NCI-H2171 treated with DMSO at 0.1 percent for 48 hours (cell line): ENCODE measurements around the gene CNTFR.

ENCODE experiments used
- DNase-seq: peaks from one replicate; lab custom pipeline; 2025; lab: John Stamatoyannopoulos, UW

Gene CNTFR

DNA sequence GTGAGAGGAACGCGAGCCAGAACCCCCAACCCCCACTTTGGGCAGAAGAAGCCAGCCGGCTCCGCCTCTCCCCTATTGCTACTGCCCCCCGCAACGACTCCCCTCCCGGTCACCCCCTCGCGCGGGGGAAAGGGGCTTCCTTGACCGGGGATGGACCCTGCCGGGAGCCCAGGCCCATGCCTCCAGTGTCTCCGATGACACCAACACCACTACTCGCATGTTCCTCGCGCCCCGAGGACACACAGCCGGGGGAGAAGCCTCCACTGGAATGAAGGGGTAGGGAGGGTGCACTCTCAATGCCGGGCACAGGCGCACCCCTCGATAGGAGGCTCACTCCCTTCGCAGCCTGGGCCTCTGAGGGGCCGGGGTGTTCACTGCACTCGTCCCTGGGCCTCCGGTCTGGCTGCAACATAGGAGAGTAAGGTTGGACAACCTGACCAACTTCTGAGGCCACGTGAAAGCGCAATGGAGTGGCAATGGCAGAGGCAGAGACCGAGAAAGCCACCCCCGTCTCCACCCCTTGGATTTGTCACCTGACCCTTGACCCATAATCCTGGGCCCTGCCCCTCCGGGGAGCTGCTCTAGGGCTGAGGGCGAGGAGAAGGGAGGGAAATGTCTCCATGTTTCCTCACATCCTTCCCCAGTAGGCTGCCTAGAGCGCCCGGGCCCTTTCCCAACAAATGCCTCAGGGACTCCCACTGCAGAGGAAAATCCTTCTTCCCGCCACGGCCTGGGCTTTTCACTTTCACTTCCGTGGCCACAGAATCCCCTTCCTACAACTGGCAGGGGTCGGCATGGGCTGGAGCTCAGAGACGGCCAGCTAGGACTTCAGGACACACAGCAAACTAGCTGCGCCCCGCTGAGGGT lies 1.1 kb upstream of the CNTFR start:
- DNase-seq = no peak

DNA sequence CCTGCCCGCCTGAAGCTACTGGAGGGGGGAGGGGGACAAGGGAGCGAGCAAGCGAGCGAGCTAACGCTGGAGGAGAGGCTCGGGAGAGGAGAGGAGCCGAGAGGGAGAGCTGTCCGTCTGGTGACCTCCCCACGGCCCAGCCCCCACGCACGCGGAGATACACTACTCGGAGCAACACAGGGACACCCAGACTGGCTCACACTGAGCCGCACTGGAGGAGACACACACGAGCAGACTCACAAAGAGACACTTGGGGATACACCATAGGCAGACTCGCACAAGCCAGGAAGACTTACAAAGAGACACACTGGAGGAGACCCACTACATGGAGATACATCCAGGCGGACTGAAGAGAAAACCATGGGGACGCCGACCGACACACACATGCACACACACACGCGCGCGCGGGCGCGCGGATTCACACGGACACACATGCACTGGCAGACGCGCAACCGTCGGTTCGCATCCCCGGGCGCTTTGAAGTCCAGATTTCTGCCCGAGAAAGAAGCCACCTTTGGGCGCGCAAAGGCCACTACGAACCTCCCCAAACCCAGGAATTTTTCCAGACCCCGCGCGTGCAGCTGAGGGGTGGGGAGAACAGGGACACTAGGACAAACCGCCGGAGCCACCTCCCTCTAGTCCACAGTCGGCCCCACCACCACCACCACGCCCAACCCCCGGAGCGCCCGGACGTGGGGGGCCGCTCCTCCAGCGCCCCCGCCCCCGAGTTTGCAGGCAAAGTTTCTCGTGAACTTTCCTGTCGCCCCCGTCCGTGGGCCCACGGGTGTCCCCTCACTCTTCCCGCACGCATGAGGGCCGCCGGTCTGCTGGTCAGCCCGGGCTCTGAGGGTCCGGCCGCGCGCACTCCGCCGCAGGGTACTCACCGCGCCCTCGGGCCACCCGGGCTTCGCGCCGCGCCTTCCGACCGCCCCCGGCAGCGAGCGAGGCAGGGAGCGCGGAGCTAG lies 571 bp downstream of the CNTFR start:
- DNase-seq = peak; percentile 4

DNA sequence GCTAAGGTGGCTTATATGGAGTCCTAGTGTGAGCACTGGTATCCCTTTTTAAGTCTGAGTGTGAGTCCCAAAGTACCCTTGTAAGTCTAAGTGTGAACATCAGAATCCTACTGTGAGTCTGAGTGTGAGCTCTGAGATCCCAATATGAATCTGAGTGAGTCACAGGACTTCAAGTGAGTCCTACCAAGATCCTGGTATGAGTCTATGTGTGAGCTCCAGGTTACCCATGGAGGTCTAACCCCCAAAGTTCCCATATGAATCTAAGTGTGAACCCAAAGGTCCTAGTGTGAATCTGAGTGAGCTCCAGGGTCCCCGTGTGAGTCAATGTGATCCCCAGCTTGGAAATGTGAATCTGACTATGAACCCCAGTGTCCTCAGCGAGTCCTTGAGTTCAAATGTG lies 2.3 kb downstream of the CNTFR start:
- DNase-seq = no peak

DNA sequence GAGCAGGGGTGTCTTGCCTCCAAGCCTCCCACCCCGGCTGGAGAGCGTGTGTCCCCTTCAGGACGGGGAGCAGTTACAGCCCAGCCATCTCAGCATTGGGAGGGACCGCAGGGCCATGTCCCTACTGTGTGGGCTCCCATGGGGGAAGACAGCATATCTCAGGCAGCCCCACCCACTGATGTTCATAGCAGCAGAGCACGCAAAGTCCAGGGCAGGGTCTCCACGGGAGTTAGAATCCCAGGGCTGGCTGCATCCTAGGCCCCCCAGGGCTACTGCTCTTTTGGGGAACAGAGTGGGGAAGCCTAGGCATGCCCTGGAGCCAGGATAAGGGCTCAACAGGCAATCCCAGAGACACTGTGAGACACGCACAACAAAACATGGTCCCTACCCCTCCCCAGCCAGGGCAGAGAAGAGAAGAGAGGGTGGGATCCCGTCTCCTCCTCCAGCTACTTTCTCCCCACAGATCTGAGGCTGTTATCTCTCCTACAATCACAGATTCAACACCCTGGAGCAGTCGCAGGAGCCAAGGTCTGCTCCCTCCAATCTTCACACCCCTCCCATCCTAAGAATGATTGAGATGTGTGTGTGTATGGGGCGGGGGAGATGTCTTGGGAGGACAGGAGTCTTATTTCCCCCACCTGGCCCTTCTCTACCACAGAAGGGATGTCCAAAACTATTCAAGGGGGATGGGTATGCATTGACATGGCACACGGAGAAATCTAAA lies 3.4 kb downstream of the CNTFR start:
- no peak for DNase-seq

DNA sequence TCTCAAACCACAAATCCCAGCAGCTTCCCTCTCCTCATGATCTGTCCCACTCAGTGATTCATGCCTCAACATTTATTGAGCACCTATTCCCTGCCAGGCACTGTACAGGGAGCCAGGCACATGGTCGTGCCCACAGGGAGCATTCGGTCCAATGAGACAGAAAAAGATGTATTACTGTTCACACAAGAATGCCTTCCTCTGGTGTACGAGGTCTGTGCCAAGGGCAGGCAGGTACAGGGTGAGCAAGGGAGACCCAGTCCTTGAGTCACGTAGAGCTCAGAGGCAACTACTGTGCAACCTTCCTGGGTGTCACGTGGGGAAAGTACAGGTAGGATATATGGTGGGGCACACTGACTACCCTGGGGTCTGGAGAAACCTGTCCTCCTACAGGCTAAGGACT lies 4.6 kb downstream of the CNTFR start:
- DNase-seq = no peak

GRCh38 chr9:34582787-34583186 lies 6.7 kb downstream of the CNTFR start:
- DNase-seq = no peak

GRCh38 chr9:34581318-34581717 lies 8.2 kb downstream of the CNTFR start:
- DNase-seq = no peak

DNA sequence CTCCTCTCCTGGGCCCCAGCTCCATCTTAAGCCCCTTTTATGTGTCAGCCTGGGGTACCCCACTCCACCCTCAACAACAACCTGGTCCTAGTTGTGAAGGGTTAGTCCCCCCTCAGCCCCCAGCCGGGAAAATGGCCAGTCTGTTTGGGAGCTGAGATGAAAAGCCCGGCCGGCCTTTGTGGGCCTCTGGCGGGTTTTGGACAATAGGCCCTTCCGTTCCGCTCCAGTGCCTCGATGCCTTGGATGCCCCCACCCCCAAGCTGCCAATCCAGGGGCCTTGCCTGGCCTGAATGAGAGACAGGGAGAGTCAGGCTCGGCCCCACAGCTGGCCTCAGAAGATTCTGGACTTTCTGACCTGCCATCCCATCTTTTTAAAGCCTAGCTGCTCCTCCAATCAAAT lies 9.2 kb downstream of the CNTFR start:
- DNase-seq = no peak

- DNase-seq = no peak
These were observed 9.7 kb downstream of the CNTFR start for GRCh38 chr9:34579808-34580163.

DNA sequence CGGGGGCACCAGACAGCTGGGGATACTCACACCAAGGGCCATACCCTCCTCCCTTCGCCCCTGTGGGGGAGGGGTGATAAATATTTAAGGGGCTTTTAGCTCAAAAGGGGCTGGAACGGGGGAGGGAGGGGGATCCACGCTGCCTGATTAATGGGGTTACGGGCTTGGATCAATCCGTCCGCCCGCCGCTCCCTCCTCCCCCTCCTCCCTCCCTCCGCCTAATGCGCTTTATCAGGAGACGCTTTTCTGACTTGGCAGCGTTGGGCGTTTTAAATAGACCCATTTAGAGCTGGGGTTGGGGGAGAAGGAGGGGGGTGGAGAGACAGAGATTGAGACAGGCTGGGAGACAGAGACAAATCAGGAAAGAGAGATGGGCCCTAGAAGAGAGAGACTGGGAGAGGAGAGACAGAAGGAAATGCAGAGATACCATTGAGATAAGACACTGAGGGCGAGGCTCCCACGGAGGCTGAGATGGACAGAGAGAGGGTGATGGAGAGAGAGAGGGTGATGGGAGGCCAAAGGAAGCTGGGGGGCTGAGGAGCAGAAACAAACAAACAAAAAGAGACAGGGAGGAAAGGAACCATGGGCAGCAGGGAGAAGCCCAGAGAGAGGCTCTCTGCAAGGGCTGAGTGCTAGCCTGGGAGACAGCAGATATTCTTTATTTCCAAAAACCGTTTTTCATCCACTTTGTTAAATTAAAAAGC lies 10.3 kb downstream of the CNTFR start:
- DNase-seq = no peak

DNA sequence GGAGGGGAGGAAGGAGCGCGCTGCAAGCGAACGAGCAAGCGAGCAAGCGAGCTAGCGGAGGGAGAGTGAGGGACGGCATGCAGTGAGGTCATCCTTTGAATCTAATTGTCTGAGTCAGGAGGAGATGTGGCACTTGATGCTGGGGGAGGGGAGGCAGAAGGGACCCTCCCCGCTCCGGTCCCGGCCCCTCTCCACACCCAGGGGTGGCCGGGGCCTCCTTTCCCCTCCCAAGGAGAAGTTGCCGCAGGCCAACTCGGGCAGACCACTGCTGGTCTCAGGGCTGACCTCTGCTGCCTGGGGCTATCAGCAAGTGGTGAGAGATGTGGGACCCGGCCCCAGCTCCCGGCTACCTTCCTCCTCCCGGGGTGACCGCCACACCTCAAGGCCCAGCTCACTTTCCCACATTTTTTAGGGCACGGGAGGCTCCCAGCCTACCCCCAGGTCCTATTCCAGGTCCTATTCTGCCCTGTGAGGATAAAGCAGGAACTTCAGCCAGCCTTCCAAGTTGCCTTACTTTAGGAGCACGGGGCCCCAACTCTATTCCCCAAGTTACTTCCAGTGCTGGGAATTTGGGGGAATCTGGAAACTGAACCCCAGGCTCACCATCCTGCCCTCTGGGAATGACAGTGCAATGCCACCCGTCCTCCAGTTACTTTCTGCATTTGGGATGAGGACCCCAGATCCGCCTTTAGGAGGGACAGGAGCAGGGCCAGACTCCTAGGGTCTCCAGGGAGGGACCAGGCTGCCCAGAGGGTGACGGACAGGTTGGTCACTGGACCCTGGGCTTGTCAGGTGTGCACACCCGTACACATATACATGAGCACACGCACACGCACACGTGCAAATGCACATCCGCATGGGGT lies 11.1 kb downstream of the CNTFR start:
- no peak for DNase-seq

GRCh38 chr9:34577400-34578240 lies 11.9 kb downstream of the CNTFR start:
- no peak for DNase-seq

DNA sequence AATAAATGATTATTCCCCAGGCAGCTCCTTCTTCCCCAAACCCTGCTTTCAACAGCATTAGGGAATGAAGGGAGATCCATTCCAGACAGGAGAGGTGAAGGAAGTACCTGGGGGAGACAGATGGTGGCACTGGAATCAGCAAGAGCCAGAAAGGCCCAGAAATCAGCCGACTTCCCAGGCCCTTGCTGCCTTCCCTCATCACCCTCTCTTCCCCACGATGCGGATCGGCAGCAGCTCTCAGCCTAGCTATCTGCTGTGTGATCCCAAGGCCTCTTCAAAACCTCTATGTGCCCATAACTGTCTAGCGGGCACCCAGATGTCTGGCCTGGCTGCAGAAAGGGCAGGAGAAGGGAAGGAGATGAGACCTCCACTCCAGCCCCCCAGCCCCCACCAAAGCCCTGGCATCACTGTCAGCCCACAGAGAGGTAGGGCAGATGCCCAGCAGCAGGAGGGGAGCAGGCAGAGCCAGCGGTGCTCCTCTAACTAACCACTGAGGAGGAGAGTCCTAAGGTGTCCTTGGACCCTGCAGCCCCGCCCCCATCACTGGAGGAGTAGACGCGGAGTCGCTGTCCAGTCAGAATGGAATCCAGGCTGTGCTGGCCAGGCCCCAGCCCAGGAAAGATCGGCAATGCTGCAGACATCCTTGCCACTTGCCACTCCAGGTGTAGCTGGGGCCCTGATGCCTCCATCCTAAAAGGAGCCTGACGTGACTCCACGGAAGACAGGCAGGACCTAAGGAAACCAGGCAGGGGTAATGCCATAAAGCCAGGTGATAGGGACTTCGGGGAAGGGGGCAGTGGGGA lies 12.7 kb downstream of the CNTFR start:
- no peak for DNase-seq

- DNase-seq = peak; percentile 32
These were observed 13.5 kb downstream of the CNTFR start for GRCh38 chr9:34575862-34576596.

DNA sequence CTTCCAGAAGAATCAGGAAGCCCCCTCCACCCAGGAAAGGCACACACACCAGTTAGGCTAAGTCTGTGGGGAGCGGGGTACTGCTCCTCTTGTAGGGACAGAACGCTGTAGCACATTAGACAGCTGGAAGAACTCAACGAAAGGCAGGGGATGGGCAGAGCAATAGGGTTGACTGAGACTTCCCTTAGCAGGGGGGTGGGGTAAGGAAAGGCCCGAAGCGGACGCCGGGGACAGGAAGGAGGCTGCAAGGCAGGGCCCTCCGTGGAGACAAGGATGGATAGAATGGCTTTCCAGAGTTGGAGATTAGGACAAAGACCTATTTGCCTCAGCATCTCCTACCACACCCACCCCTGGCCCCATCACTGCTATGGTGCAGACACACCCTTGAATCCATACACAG lies 14.3 kb downstream of the CNTFR start:
- no peak for DNase-seq

- DNase-seq = no peak
These were observed 15.0 kb downstream of the CNTFR start for GRCh38 chr9:34574571-34574970.

DNA sequence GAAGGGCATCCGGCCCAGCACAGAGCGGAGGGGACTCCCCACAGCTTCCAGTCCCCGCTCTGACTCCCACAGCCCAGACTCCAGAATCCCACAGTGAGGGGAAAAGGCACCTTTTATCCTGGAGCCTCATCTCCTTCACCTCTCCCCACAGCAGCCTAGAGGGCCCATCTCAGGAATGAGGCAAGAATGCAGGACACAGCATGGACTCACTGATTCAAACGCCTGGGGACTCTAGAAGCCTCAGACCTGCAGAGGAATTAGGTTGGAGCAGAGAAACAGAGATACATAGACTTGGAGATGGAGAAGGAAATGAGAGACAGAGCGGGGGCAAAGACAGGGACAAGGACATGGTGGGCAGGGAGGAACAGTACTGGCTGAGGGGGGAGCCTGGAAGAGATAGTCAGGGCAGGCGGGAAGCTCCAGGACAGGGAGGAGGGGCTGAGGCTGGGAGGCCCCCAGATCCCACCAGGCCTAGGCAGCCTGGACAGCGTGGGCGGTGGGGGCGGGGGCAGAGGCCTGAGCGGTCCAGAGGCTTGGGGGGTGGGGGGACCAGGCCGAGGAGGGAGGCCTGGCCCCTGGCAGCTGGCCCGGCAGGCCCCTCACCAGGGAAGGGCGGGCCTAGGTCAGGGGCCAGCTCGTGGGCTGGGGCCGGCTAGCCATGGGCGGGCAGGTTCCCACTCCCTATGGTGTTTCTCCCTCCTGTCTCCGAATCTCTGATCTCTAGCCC lies 15.8 kb downstream of the CNTFR start:
- DNase-seq = no peak

DNA sequence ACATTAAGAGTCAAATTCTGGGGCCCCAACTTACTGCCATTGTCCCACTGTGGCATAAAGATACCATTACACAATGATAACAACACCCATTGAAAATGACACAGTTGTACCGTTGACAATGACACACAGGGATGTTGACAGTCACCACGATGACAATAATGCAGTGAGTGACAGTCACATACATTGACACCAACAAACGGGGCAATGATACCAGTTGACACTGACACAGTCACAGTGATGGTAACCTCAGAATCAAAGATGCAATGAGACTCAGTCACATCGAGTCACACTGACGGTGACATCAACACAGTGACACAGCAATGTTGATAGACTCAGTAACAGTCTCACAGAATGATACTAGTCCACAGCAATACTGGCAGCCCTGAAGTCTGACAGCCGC lies 16.9 kb downstream of the CNTFR start:
- DNase-seq = no peak
